Lower leg skin (tissue), 4 donors: Measurements from ENCODE around the gene SPAG8. TPM values are rescaled to one million over a fixed set of nuclear protein-coding genes. Genes with fewer than 3 reads are reported as not detected.

Experiments used
- DNase-seq, 2 donors: peaks; one replicate each; pipeline ENCODE4 v3.0.0-alpha.2; 2019; ENCODE audit warnings: low spot score in 2 of 2
- H3K4me3 ChIP-seq: fragments of 200-600 bp; sonication (generic); 2 replicates; pipeline ENCODE4 v1.5.1; 2017; ENCODE audit warnings: mild to moderate bottlenecking, low read depth; ENCODE audit not compliant: poor library complexity, severe bottlenecking
- CTCF ChIP-seq, 3 donors: fragments of 450-650 bp; IDR thresholded peaks; one replicate each; pipeline ENCODE4 v1.5.1; 2016; ENCODE audit warnings: antibody characterized with exemption in 3 of 3, mild to moderate bottlenecking in 3 of 3, moderate library complexity in 2 of 3
- POLR2A ChIP-seq, 2 donors: fragments of 450-650 bp; IDR thresholded peaks; one replicate each; pipeline ENCODE4 v1.6.1; 2016 to 2017; ENCODE audit warnings: antibody characterized with exemption in 2 of 2, mild to moderate bottlenecking in 1 of 2, moderate library complexity in 1 of 2
- WGBS, 2 donors: methylation state at CpG; one replicate each; pipeline ENCODE4 v1.1.5; 2018; 5-methylcytosine and 5-hydroxymethylcytosine counted together
- intact Hi-C: fragments of 100-400 bp; cut with DNase I; formaldehyde crosslinking; loops from one replicate; pipeline ENCODE4 v1.15.0; 2023; ENCODE audit warnings: low total_unique reads
- total RNA-seq, 4 donors: library from RNA; depleted of rRNA; stranded (reverse); fragments of >200 nt; gene quantifications; one replicate each; pipeline ENCODE4 v1.1.0, GENCODE V29; 2016

The SPAG8 gene
- total RNA-seq, 4 donors from 2014 or later: 0.29 to 0.42 TPM; not detected in 2

- no peak overlapping the region for H3K4me3 ChIP-seq
- intact Hi-C loops: no loop called here
- no peak for TF ChIP-seq POLR2A (IDR thresholded peaks at IDR 0.05)
- TF ChIP-seq CTCF (IDR thresholded peaks at IDR 0.05): no peak
- no peak for DNase-seq
- WGBS, 2 donors: 91% methylated on average over 5 of the region's 5 CpGs
Measured at GRCh38 chr9:35856882-35857281, 44.8 kb upstream of the SPAG8 start.

GRCh38 chr9:35856206-35856605, 44.1 kb upstream of the SPAG8 start:
- no peak for DNase-seq
- WGBS, 2 donors: 68 to 86% methylated on average over 3 of the region's 3 CpGs
- H3K4me3 ChIP-seq: no peak overlapping the region
- intact Hi-C loops: no loop called here
- no peak for TF ChIP-seq POLR2A (IDR thresholded peaks at IDR 0.05)
- TF ChIP-seq CTCF (IDR thresholded peaks at IDR 0.05): no peak

GRCh38 chr9:35854091-35854762, 42.2 kb upstream of the SPAG8 start:
- TF ChIP-seq CTCF (IDR thresholded peaks at IDR 0.05) (no peak), POLR2A (IDR thresholded peaks at IDR 0.05) (no peak)
- intact Hi-C loops: no loop called here
- H3K4me3 ChIP-seq: no peak overlapping the region
- 79 to 84% methylated on average over 7 of the region's 7 CpGs for WGBS, 2 donors
- no peak for DNase-seq

- TF ChIP-seq POLR2A (IDR thresholded peaks at IDR 0.05) (no peak), CTCF (IDR thresholded peaks at IDR 0.05) (no peak)
- peak in 1 of 2 donors; percentile 81 for DNase-seq
- intact Hi-C loops: no loop called here
- H3K4me3 ChIP-seq: no peak overlapping the region
- 93 to 94% methylated on average over 25 of the region's 25 CpGs for WGBS, 2 donors
Measured at GRCh38 chr9:35852876-35853865, 41.1 kb upstream of the SPAG8 start.

- TF ChIP-seq POLR2A (IDR thresholded peaks at IDR 0.05) (no peak), CTCF (IDR thresholded peaks at IDR 0.05) (no peak)
- intact Hi-C loops: no loop called here
- no peak overlapping the region for H3K4me3 ChIP-seq
- DNase-seq: peak in 1 of 2 donors; percentile 66
- 92 to 94% methylated on average over 2 of the region's 2 CpGs for WGBS, 2 donors
Measured at GRCh38 chr9:35852267-35852815, 40.3 kb upstream of the SPAG8 start.
